Glomerular endothelial cell (primary cell): ENCODE data around the gene PLVAP. TPM values are rescaled to one million over a fixed set of nuclear protein-coding genes. Genes with fewer than 3 reads are reported as not detected.

Experiments
- DNase-seq: peaks from one replicate; pipeline ENCODE4 v3.0.0-alpha.2; 2011; ENCODE audit warnings: low read depth, low spot score; ENCODE audit errors: extremely low read depth
- total RNA-seq: library from RNA; depleted of rRNA; stranded (reverse); fragments of >200 nt; gene quantifications from 2 replicates; pipeline ENCODE4 v1.2.3, GENCODE V29; 2015

The PLVAP gene
- total RNA-seq, 1 donor from 2014 or later, result 22.9 TPM

- DNase-seq, result no peak
Observed at GRCh38 chr19:17324357-17325114, 52.6 kb downstream of the PLVAP start.

- no peak for DNase-seq
Observed at GRCh38 chr19:17323964-17324332, 53.2 kb downstream of the PLVAP start.

GRCh38 chr19:17323300-17323963 lies 53.7 kb downstream of the PLVAP start:
- no peak for DNase-seq

GRCh38 chr19:17322854-17323253 lies 54.3 kb downstream of the PLVAP start:
- no peak for DNase-seq

GRCh38 chr19:17321655-17322489 lies 55.3 kb downstream of the PLVAP start:
- DNase-seq, result no peak

GRCh38 chr19:17320435-17320834 lies 56.7 kb downstream of the PLVAP start:
- no peak for DNase-seq

- DNase-seq, result no peak
Observed at GRCh38 chr19:17319473-17320238, 57.5 kb downstream of the PLVAP start.

GRCh38 chr19:17318966-17319365 lies 58.2 kb downstream of the PLVAP start:
- DNase-seq, result no peak

- no peak for DNase-seq
Observed at GRCh38 chr19:17314007-17314593, 63.0 kb downstream of the PLVAP start.

- DNase-seq, result no peak
Observed at GRCh38 chr19:17312189-17313113, 64.7 kb downstream of the PLVAP start.

GRCh38 chr19:17311455-17312188 lies 65.5 kb downstream of the PLVAP start:
- DNase-seq, result no peak

- no peak for DNase-seq
Observed at GRCh38 chr19:17309965-17310461, 67.1 kb downstream of the PLVAP start.

- peak; percentile 98 for DNase-seq
Observed at GRCh38 chr19:17309198-17309964, 67.8 kb downstream of the PLVAP start, which contains the start of gene DDA1. Gene DDA1 (plus strand): TSS chr19:17309563. CDS start chr19:17309655, 92 bp downstream.

GRCh38 chr19:17307876-17308377 lies 69.2 kb downstream of the PLVAP start:
- no peak for DNase-seq

- DNase-seq, result no peak
Observed at GRCh38 chr19:17306285-17306714, 70.8 kb downstream of the PLVAP start.

- peak; percentile 87 for DNase-seq
Observed at GRCh38 chr19:17305517-17306284, 71.4 kb downstream of the PLVAP start, which contains the start of gene MRPL34. Gene MRPL34 (plus strand): TSS chr19:17305872. CDS start chr19:17305893, 21 bp downstream.

- DNase-seq, result no peak
Observed at GRCh38 chr19:17305216-17305516, 72.0 kb downstream of the PLVAP start.
